ENCODE measurements around the gene ROM1.
"Not testable (repeated sequence)": the region's sequence is repeated elsewhere in the genome, so short reads cannot be mapped to it uniquely, and the experiment has no call there.

The ROM1 gene

DNA sequence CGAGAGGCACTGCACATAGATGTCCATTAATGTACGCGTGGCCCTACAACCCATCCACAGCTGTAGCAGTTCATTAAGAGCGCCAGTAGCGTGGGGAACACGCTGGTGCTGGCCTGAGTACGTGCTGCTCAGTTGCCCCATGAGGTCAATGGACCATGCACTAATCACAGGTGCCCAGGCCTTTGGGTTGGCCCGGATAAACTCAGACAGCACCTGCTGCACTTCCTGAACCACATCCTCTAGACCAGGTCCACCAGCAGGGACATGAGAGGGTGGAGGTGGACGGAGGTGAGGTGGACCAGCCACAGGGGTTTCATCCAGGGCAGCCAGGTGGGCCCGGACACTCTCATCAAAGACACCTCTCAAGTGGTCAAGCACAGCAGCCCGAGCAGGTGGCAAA is 36.4 kb downstream of the ROM1 start:
- DNase-seq (ENCODE audit: low read depth), result no peak

DNA sequence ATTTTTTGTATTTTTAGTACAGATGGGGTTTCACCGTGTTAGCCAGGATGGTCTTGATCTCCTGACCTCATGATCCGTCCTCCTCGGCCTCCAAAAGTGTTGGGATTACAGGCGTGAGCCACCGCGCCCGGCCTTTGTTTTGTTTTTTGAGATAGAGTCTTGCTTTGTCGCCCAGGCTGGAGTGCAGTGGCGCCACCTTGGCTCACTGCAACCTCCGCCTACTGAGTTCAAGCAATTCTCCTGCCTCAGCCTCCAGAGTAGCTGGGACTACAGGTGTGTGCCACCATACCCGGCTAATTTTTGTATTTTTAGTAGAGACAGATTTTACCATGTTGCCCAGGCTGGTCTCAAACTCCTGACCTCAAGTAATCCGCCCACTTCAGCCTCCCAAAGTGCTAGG is 37.2 kb downstream of the ROM1 start:
- DNase-seq (ENCODE audit: low read depth), result not testable (repeated sequence)

DNA sequence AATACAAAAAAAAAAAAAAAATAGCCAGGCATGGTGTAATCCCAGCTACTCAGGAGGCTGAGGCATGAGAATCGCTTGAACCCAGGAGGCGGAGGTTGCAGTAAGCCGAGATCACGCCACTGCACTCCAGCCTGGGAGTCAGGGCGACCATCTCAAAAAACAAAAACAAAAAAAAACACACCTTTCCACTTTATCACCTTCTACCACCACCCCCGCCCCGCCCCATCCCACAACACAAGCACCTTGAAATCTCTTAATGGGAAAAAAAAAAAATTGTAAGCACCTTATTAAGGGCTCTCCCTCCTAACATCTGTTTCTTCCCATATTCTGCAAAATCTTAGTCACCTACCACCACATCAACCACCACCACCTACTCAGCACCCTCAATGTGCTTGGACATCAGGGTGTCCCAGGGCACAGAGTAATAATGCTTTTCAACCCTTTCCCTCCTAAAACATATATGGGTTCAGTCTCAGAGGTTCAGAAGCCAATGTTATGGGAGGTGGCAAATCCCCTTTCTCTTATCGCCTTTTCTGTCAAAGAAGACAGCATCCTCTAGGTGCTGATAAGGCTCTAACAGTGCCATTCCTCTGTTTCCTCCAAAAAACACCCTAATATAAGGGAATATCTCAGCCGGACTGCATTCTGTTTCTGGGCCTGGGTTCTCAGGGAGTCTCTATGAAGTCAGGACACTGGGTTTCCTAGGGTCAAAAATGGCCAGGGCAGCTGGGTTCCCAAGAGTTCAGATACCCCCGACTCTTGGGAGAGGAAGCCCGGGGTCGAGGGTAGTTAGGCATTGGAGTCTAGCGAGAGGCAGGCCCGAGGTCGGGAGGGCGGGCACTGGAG is 39.3 kb downstream of the ROM1 start:
- DNase-seq (ENCODE audit: low read depth), result no peak

DNA sequence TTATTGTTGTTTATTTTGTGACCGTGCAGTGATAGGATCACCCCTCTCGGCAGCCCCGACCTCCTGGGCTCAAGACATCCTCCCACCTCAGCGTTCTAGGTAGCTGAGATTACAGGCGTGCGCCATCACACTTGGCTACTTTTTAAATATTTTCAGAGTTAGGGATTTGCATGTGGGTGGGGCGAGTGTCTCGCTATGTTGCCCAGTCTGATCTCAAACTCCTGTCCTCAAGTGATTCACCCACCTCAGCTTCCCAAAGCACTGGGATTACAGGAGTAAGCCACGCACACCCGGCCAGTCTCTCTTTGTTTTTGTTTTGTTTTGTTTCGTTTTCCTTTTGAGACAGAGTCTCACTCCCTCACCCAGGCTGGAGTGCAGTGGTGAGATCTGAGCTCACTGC is 41.2 kb downstream of the ROM1 start:
- no peak for DNase-seq (ENCODE audit: low read depth)

DNA sequence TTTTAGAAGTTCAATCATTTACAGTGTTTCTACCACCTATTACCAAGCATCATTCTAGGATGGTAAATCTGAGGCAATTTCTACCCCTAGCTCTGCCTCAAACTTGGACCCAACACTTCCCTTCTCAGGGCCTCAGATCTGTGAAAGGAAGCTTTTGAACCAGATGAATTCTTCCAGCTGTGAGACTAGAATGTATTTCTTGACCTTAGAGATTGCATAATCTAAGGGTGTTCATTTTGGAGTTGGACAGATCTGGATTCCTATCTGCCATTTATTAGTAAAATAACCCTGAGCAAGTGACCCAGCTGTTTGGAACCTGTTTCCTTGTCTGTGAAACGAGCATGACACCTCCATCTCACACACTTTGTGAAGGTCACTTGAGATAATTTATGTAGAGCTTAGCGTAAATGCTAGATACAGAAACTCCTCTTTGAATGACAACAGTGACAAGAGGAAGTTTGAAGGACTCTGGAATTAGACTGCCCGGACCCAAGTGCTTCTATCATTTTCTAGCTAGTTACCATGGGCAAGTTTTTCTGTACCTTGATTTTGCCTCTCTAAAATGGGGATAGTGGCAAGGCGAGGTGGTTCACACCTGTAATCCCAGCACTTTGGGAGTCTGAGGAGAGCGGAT is 43.9 kb downstream of the ROM1 start:
- no peak for DNase-seq (ENCODE audit: low read depth)

DNA sequence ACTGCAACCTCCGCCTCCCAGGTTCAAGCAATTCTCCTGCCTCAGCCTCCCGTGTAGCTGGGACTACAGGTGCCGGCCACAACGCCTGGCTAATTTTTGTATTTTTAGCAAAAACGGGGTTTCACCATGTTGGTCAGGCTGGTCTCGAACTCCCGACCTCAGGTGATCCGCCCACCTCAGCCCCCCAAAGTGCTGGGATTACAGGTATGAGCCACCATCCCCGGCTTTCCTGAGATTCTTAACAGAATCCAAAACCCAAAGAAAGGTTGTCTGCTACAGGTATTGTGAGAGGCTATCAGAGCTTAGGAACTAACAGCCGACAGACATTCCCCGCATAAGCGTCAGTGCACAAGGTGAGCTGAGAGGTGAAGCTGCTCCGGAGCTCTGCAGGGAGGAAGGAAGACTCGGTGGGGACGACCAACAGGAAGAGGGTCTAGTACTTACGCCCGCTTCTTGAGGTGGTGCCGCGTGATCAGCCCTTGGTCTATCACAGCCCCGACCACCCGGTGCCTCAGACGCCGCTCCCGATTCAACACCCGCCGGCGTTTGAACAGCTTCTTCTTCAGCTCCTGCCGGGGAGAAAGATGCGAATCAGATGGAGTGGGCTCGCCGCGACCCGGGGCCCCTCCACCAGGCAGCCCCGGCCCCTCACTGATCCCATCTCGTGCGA is 51.5 kb downstream of the ROM1 start:
- no peak for DNase-seq (ENCODE audit: low read depth)
